VCaP (cell line): ENCODE measurements around the gene DECR2.

Experiments used
- H3K27ac ChIP-seq: fragments of 450-650 bp; 2 replicates; pipeline ENCODE4 v1.5.1; 2017
- CTCF ChIP-seq: fragments of 450-650 bp; conservative IDR thresholded peaks from 2 replicates; pipeline ENCODE4 v1.5.1; 2017; ENCODE audit warnings: mild to moderate bottlenecking, moderate library complexity

The DECR2 gene

GRCh38 chr16:430904-431303 lies 29.2 kb downstream of the DECR2 start:
- no peak overlapping the region for H3K27ac ChIP-seq
- TF ChIP-seq CTCF: no peak

DNA sequence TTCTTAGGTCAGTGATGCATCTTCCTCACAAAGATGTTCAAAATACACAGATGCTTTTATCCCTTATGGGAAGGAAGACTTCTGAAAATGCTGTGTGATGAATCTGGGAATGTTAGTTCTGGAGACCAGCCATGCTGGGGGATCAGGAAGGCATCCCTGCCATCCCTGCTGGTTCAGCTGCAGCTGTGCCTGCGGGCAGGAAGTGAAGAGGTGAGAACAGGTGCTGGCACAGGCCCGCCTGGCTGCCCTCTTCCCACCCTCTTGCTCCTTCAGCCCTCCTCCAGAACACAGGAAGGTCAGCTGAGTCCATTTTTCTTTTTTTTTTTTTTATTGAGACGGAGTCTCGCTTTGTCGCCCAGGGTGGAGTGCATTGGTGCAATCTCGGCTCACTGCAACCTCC lies 38.9 kb downstream of the DECR2 start:
- peak overlapping the region; percentile 39 for H3K27ac ChIP-seq
- no peak for TF ChIP-seq CTCF

- no peak for TF ChIP-seq CTCF
- H3K27ac ChIP-seq: peak overlapping the region; percentile 39; the same call in 1 of the 2 replicates
These were observed 39.8 kb downstream of the DECR2 start for GRCh38 chr16:441447-441846.

- H3K27ac ChIP-seq: no peak overlapping the region
- no peak for TF ChIP-seq CTCF
These were observed 41.3 kb downstream of the DECR2 start for GRCh38 chr16:442976-443375.

GRCh38 chr16:444027-444426 lies 42.3 kb downstream of the DECR2 start:
- TF ChIP-seq CTCF: no peak
- H3K27ac ChIP-seq: no peak overlapping the region

DNA sequence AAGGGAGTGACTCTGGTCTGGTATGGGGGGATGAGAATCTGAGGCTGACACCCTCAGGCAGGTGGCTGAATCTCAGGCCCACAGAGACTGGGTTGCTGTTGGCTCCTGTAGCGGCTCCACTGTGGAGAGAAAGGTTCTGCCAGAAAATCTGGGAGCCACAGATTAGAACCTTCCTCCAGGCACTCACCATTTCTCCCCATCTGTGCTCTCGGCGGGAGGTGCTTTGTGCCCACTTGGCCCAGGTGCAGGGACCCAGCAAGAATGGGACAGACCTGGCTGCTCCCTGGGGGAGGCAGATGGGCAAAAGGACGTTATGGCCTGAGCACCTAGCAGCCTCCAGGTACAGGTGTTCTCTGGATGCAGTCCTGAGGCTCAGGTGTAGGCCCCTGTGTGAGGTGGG lies 43.9 kb downstream of the DECR2 start:
- TF ChIP-seq CTCF: no peak

GRCh38 chr16:450385-450784 lies 48.7 kb downstream of the DECR2 start:
- H3K27ac ChIP-seq: peak overlapping the region; percentile 62
- no peak for TF ChIP-seq CTCF

More for the DNA sequence above, 43.9 kb downstream of the DECR2 start:
- no peak overlapping the region for H3K27ac ChIP-seq
